HEK293T (cell line): Measurements from ENCODE around the gene GRAMD1A.

Experiments used
- ARNT ChIP-seq: fragments of 450-650 bp; IDR thresholded peaks from 2 replicates; pipeline ENCODE4 v1.6.1; 2017; ENCODE audit warnings: mild to moderate bottlenecking
- BHLHE40 ChIP-seq: fragments of 450-650 bp; IDR thresholded peaks from 2 replicates; pipeline ENCODE4 v1.6.1; 2016; ENCODE audit warnings: mild to moderate bottlenecking, moderate library complexity, borderline replicate concordance
- ELF4 ChIP-seq: fragments of 450-650 bp; IDR thresholded peaks from 2 replicates; pipeline ENCODE4 v1.6.1; 2017; ENCODE audit warnings: antibody characterized with exemption
- FOXK2 ChIP-seq: fragments of 450-650 bp; IDR thresholded peaks from 2 replicates; pipeline ENCODE4 v1.6.1; 2016; ENCODE audit warnings: mild to moderate bottlenecking
- FOXM1 ChIP-seq: fragments of 450-650 bp; IDR thresholded peaks from 2 replicates; pipeline ENCODE4 v1.6.1; 2017; ENCODE audit warnings: mild to moderate bottlenecking, borderline replicate concordance
- HDGF ChIP-seq: fragments of 450-650 bp; IDR thresholded peaks from 2 replicates; pipeline ENCODE4 v1.6.1; 2017; ENCODE audit warnings: antibody characterized with exemption, borderline replicate concordance
- L3MBTL2 ChIP-seq: fragments of 450-650 bp; conservative IDR thresholded peaks from 2 replicates; pipeline ENCODE4 v1.6.1; 2016; ENCODE audit warnings: mild to moderate bottlenecking
- NFRKB ChIP-seq: fragments of 450-650 bp; IDR thresholded peaks from 2 replicates; pipeline ENCODE4 v1.6.1; 2016; ENCODE audit warnings: mild to moderate bottlenecking, moderate library complexity
- SP1 ChIP-seq: fragments of 450-650 bp; IDR thresholded peaks from 2 replicates; pipeline ENCODE4 v1.6.1; 2017
- SUZ12 ChIP-seq: fragments of 450-650 bp; IDR thresholded peaks from 2 replicates; pipeline ENCODE4 v1.6.1; 2016; ENCODE audit warnings: mild to moderate bottlenecking
- ZNF384 ChIP-seq: fragments of 450-650 bp; IDR thresholded peaks from 2 replicates; pipeline ENCODE4 v1.6.1; 2016

- TF ChIP-seq FOXM1 (no peak), ELF4 (no peak), FOXK2 (no peak), HDGF (no peak), SUZ12 (no peak), BHLHE40 (no peak), SP1 (no peak), ZNF384 (no peak), ARNT (no peak), L3MBTL2 (peak; percentile 46; the same call in 1 of the 2 replicates), NFRKB (no peak)
Observed at GRCh38 chr19:35000647-35001501, 751 bp downstream of the GRAMD1A start.
